SU-DHL-6 (cell line): ENCODE measurements around the gene JPH3.

Experiments
- CTCF ChIP-seq: fragments of 200-600 bp; sonication (generic); IDR thresholded peaks from one replicate; pipeline ENCODE4 v1.5.1; 2017; ENCODE audit warnings: antibody characterized with exemption, mild to moderate bottlenecking, low read length, moderate library complexity; ENCODE audit not compliant: insufficient read depth, poor library complexity, severe bottlenecking
- EZH2phosphoT487 ChIP-seq: fragments of 200-600 bp; sonication (generic), shearing (Covaris generic); conservative IDR thresholded peaks from 2 replicates; pipeline ENCODE4 v1.6.1; 2018; ENCODE audit warnings: mild to moderate bottlenecking, antibody characterized with exemption, low read length, moderate library complexity, mixed read lengths

- TF ChIP-seq CTCF = no peak
- no peak for TF ChIP-seq EZH2phosphoT487
These were observed 127.1 kb downstream of the JPH3 start for GRCh38 chr16:87729266-87729954.
